Ovary (tissue), 3 donors: Measurements from ENCODE around the gene ZNF761.

Experiments
- CTCF ChIP-seq, 3 donors: fragments of 450-650 bp in 2 of 3; fragments of 200-600 bp in 1 of 3; IDR thresholded peaks; one replicate each; pipeline versions ENCODE4 v1.5.1 to v1.8.0; 2016 to 2022; ENCODE audit warnings: antibody characterized with exemption in 3 of 3, mild to moderate bottlenecking in 1 of 3
- POLR2A ChIP-seq: fragments of 450-650 bp; IDR thresholded peaks from one replicate; pipeline ENCODE4 v1.6.1; 2017; ENCODE audit warnings: antibody characterized with exemption, mild to moderate bottlenecking, moderate library complexity
- donor health status: DM: no; HTN: no; CAD: no.

DNA sequence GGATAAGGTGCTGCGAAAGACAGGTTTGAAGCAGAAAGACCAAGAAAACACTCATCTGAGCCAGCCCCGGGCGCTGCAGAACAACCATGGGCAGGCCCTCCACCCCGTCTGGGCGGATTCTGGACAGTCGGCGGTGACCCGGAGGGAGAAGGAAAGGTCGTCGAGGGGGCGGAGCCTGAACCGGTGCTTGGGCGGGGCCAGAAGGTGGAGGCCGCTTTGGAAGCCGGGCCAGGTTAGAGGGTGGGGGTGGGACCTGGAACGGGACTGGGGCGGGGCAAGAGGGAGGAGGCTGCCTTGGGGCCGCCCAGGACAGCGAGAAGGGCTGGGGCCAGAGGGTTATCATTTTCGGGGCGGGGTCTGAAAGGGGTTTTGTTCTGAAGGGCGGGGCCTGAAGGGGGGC, 41.8 kb upstream of the ZNF761 start:
- no peak for TF ChIP-seq POLR2A
- TF ChIP-seq CTCF (IDR thresholded peaks at IDR 0.05) = no peak
